ENCODE data around the gene LRP1B.

DNA sequence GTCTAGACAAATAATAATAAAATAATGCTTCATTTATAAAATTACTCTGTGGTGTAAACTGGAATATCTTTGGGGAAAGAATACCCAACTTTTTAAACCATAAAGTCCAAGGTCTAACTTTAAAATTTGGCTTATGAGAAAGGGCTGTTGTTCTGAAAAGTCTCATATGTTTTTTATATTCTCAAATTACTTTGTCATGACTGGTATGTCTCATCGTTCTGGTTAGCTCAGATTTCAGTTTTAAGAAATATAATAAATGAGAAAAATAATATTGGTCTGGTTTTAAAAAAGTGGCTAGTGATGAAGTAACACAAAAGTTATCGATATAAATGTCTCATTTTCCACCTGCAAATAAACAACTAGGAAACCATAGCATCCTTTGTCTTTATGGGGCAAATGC lies 1658.1 kb downstream of the LRP1B start:
- TF ChIP-seq CTCF (IDR thresholded peaks at IDR 0.05) (no peak), POLR2A (IDR thresholded peaks at IDR 0.05) (no peak)

All from vagina (tissue), 2 donors.